ENCODE results near the gene NOG. TPM values are rescaled to one million over a fixed set of nuclear protein-coding genes. Genes with fewer than 3 reads are reported as not detected.

NOG gene
- total RNA-seq, 1 experiment from 2014 or later, result 9.2 TPM

GRCh38 chr17:56548661-56549060, 44.8 kb upstream of the NOG start:
- ATAC-seq, result no peak
- no peak for DNase-seq (ENCODE audit: low read depth, low spot score)
- no peaks in the 10 kb centered on the region for H3K9me3 ChIP-seq (ENCODE audit: control insufficient read depth, insufficient read depth, low read depth, low read length)
- intact Hi-C loops (cut with micrococcal nuclease; ENCODE audit: unreplicated experiment) (no loop called here), in situ Hi-C loops (cut with HindIII; ENCODE audit: low pct_unique_long_range_greater_than_20kb, low sequenced_read_pairs) (no loop called here)
- ChIA-PET POLR2A (no interaction called here), CTCF (no interaction called here)
- peaks cover 2% of the 10 kb centered on the region; the same call in 1 of the 2 replicates for H3K27me3 ChIP-seq (ENCODE audit: control insufficient read depth, insufficient read depth, low read length)
- BruUV-seq (replicated peaks), result no TSS peak
- no peaks in the 10 kb centered on the region for H3K36me3 ChIP-seq (ENCODE audit: control insufficient read depth, insufficient read depth, low read length)
- H3K27ac ChIP-seq (ENCODE audit: low read length), result no peak overlapping the region
- H3K4me3 ChIP-seq (ENCODE audit: low read depth in 2 of 2, low read length in 2 of 2), result no peak overlapping the region
- TF ChIP-seq POLR2AphosphoS5 (IDR thresholded peaks at IDR 0.05; ENCODE audit: low read depth, low read length) (no peak), TCF7L2 (IDR thresholded peaks at IDR 0.05; ENCODE audit: low read depth, low read length) (no peak), SIN3A (IDR thresholded peaks at IDR 0.05; ENCODE audit: borderline replicate concordance, insufficient read depth, low read depth, low read length) (no peak), CTCF (IDR thresholded peaks at IDR 0.05) (no peak)
- TF ChIP-seq, protein P1, sequence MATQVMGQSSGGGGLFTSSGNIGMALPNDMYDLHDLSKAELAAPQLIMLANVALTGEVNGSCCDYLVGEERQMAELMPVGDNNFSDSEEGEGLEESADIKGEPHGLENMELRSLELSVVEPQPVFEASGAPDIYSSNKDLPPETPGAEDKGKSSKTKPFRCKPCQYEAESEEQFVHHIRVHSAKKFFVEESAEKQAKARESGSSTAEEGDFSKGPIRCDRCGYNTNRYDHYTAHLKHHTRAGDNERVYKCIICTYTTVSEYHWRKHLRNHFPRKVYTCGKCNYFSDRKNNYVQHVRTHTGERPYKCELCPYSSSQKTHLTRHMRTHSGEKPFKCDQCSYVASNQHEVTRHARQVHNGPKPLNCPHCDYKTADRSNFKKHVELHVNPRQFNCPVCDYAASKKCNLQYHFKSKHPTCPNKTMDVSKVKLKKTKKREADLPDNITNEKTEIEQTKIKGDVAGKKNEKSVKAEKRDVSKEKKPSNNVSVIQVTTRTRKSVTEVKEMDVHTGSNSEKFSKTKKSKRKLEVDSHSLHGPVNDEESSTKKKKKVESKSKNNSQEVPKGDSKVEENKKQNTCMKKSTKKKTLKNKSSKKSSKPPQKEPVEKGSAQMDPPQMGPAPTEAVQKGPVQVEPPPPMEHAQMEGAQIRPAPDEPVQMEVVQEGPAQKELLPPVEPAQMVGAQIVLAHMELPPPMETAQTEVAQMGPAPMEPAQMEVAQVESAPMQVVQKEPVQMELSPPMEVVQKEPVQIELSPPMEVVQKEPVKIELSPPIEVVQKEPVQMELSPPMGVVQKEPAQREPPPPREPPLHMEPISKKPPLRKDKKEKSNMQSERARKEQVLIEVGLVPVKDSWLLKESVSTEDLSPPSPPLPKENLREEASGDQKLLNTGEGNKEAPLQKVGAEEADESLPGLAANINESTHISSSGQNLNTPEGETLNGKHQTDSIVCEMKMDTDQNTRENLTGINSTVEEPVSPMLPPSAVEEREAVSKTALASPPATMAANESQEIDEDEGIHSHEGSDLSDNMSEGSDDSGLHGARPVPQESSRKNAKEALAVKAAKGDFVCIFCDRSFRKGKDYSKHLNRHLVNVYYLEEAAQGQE (IDR thresholded peaks at IDR 0.05; ENCODE audit: insufficient read depth in 1 of 2, low read depth in 2 of 2, low read length in 1 of 2), result no peak
- no peaks in the 10 kb centered on the region for H3K4me1 ChIP-seq (ENCODE audit: control insufficient read depth, insufficient read depth, low read length)

DNA sequence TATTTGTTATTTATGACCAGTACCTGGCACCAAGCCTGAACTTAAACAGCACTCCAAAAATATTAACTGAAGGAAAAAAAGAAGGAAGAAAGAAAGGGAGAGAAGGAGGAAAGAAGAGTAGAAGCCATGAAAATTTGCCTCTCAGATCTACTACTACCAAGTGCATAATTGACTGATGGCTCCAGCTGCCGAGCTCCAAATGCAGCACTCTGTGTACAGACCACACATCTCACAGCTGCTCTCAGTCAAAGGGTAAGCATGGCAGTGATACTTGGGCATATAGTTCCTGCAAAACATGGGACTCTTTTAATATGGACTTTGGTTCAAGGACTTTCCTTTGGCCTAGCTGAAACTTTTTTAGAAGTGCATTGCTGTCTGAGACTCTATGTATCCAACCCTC, 44.0 kb upstream of the NOG start:
- intact Hi-C loops (cut with micrococcal nuclease; ENCODE audit: unreplicated experiment), result no loop called here
- H3K36me3 ChIP-seq (ENCODE audit: control insufficient read depth, insufficient read depth, low read length), result no peaks in the 10 kb centered on the region
- no TSS peak for BruUV-seq (replicated peaks)
- H3K4me1 ChIP-seq (ENCODE audit: control insufficient read depth, insufficient read depth, low read length), result no peaks in the 10 kb centered on the region
- TF ChIP-seq TCF7L2 (IDR thresholded peaks at IDR 0.05; ENCODE audit: low read depth, low read length) (no peak), SIN3A (IDR thresholded peaks at IDR 0.05; ENCODE audit: borderline replicate concordance, insufficient read depth, low read depth, low read length) (no peak), POLR2AphosphoS5 (IDR thresholded peaks at IDR 0.05; ENCODE audit: low read depth, low read length) (no peak), CTCF (IDR thresholded peaks at IDR 0.05) (no peak)
- TF ChIP-seq, protein P1 (IDR thresholded peaks at IDR 0.05; ENCODE audit: insufficient read depth in 1 of 2, low read depth in 2 of 2, low read length in 1 of 2), result no peak
- no peak overlapping the region for H3K27ac ChIP-seq (ENCODE audit: low read length)
- H3K27me3 ChIP-seq (ENCODE audit: control insufficient read depth, insufficient read depth, low read length), result peaks cover 2% of the 10 kb centered on the region; the same call in 1 of the 2 replicates
- H3K9me3 ChIP-seq (ENCODE audit: control insufficient read depth, insufficient read depth, low read depth, low read length), result no peaks in the 10 kb centered on the region
- no peak for ATAC-seq
- in situ Hi-C loops (cut with HindIII; ENCODE audit: low pct_unique_long_range_greater_than_20kb, low sequenced_read_pairs), result no loop called here
- ChIA-PET POLR2A (no interaction called here), CTCF (no interaction called here)
- no peak overlapping the region for H3K4me3 ChIP-seq (ENCODE audit: low read depth in 2 of 2, low read length in 2 of 2)
- no peak for DNase-seq (ENCODE audit: low read depth, low spot score)

Data from Panc1 (cell line).